ENCODE measurements around the gene MPIG6B.

GRCh38 chr6:31749301-31750036, 26.3 kb downstream of the MPIG6B start:
- TF ChIP-seq TAF1 (IDR thresholded peaks at IDR 0.05; ENCODE audit: low read depth, low read length) = no peak
- TF ChIP-seq POLR2A (IDR thresholded peaks at IDR 0.05; ENCODE audit: low read depth, low read length) = no peak
- no peak for TF ChIP-seq POLR2AphosphoS5 (IDR thresholded peaks at IDR 0.05; ENCODE audit: low read depth, low read length)
- no peak for TF ChIP-seq POU2F2 (IDR thresholded peaks at IDR 0.05; ENCODE audit: low read depth, low read length)
- no peak for TF ChIP-seq SPI1 (IDR thresholded peaks at IDR 0.05; ENCODE audit: low read depth, low read length)
- no peak for TF ChIP-seq PAX5 (IDR thresholded peaks at IDR 0.05; ENCODE audit: insufficient read depth, low read length, severe bottlenecking)
